ENCODE results near the gene TTC14.

DNA sequence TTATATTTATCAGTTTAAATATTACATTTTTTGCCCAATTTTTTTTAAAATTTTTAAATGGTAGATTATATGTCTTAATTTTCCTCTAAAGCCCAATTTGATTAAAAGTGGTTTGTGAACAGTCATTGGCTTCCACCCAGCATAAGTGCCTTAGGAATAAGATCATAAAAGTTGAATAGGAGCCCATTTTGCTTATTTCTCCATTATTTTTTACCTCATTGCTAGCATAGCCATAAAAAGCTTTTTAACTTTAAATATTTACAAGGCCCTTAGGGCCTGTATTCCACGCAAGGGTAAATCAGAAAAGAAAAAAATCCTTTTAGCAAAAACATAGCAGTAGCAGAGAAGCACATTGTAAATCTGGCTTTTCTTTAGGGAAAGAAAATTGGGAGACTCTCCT lies 9.0 kb downstream of the TTC14 start:
- TF ChIP-seq POLR2AphosphoS5 (IDR thresholded peaks at IDR 0.05; ENCODE audit: insufficient read depth in 1 of 2, low read depth in 1 of 2) (no peak), POLR2A (IDR thresholded peaks at IDR 0.05) (no peak)
- TF ChIP-seq, protein P1, sequence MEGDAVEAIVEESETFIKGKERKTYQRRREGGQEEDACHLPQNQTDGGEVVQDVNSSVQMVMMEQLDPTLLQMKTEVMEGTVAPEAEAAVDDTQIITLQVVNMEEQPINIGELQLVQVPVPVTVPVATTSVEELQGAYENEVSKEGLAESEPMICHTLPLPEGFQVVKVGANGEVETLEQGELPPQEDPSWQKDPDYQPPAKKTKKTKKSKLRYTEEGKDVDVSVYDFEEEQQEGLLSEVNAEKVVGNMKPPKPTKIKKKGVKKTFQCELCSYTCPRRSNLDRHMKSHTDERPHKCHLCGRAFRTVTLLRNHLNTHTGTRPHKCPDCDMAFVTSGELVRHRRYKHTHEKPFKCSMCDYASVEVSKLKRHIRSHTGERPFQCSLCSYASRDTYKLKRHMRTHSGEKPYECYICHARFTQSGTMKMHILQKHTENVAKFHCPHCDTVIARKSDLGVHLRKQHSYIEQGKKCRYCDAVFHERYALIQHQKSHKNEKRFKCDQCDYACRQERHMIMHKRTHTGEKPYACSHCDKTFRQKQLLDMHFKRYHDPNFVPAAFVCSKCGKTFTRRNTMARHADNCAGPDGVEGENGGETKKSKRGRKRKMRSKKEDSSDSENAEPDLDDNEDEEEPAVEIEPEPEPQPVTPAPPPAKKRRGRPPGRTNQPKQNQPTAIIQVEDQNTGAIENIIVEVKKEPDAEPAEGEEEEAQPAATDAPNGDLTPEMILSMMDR (IDR thresholded peaks at IDR 0.05): no peak

Measured in vagina (tissue), 2 donors.